Stimulated activated CD4-positive, alpha-beta T cell treated with anti-CD3 and anti-CD28 coated beads, Interleukin-15, amount 100 ng/mL, for 48 hours (primary cell): ENCODE results near the gene ZMIZ1.
A peak's percentile ranks its signal among the peaks of the same experiment; 100 is the strongest.

Experiments used
- DNase-seq, 2 donors: peaks; one replicate each; pipeline ENCODE4 v3.0.0-alpha.2; 2020; ENCODE audit warnings: low read depth in 2 of 2

Gene ZMIZ1

GRCh38 chr10:79137300-79137756 is 68.6 kb downstream of the ZMIZ1 start:
- DNase-seq: no peak

GRCh38 chr10:79137826-79138225 is 69.1 kb downstream of the ZMIZ1 start:
- peak in 1 of 2 donors; percentile 21 for DNase-seq

GRCh38 chr10:79138449-79139123 is 69.8 kb downstream of the ZMIZ1 start:
- DNase-seq: no peak

GRCh38 chr10:79139124-79139835 is 70.5 kb downstream of the ZMIZ1 start:
- no peak for DNase-seq

- no peak for DNase-seq
Observed at GRCh38 chr10:79140085-79140793, 71.5 kb downstream of the ZMIZ1 start.

- DNase-seq: no peak
Observed at GRCh38 chr10:79140855-79141254, 72.1 kb downstream of the ZMIZ1 start.

- no peak for DNase-seq
Observed at GRCh38 chr10:79142064-79142491, 73.3 kb downstream of the ZMIZ1 start.

- DNase-seq: no peak
Observed at GRCh38 chr10:79142522-79143309, 74.0 kb downstream of the ZMIZ1 start.

GRCh38 chr10:79143879-79144278 is 75.1 kb downstream of the ZMIZ1 start:
- no peak for DNase-seq

- DNase-seq: no peak
Observed at GRCh38 chr10:79144351-79145173, 75.8 kb downstream of the ZMIZ1 start.

GRCh38 chr10:79145174-79145483 is 76.4 kb downstream of the ZMIZ1 start:
- DNase-seq: no peak

- DNase-seq: no peak
Observed at GRCh38 chr10:79145517-79146470, 77.0 kb downstream of the ZMIZ1 start.

GRCh38 chr10:79146611-79147130 is 77.9 kb downstream of the ZMIZ1 start:
- DNase-seq: no peak

GRCh38 chr10:79147306-79147705 is 78.5 kb downstream of the ZMIZ1 start:
- DNase-seq: no peak

- no peak for DNase-seq
Observed at GRCh38 chr10:79147796-79148451, 79.2 kb downstream of the ZMIZ1 start.

- no peak for DNase-seq
Observed at GRCh38 chr10:79148452-79149344, 79.9 kb downstream of the ZMIZ1 start.

GRCh38 chr10:79149345-79149661 is 80.5 kb downstream of the ZMIZ1 start:
- no peak for DNase-seq
